ENCODE measurements around the gene CDK15.

Gene CDK15

GRCh38 chr2:201807452-201807999 is 1.2 kb downstream of the CDK15 start (continued):
- TF ChIP-seq YY2 (tag by site-specific recombination; IDR thresholded peaks at IDR 0.05) (no peak), ZBTB21 (tag by site-specific recombination; IDR thresholded peaks at IDR 0.05) (no peak), ZBTB48 (tag by site-specific recombination; IDR thresholded peaks at IDR 0.05) (no peak), PRDM1 (tag by site-specific recombination; IDR thresholded peaks at IDR 0.05) (peak; percentile 81), TCF7L2 (IDR thresholded peaks at IDR 0.05; ENCODE audit: borderline replicate concordance, low read depth, low read length) (no peak), ZNF341 (tag by site-specific recombination; IDR thresholded peaks at IDR 0.05; ENCODE audit: low read depth) (peak; percentile 31; the same call in 1 of the 2 replicates), ZFP41 (tag by site-specific recombination; IDR thresholded peaks at IDR 0.05; ENCODE audit: borderline replicate concordance) (no peak), ZNF223 (tag by site-specific recombination; IDR thresholded peaks at IDR 0.05) (no peak), ZNF148 (tag by site-specific recombination; IDR thresholded peaks at IDR 0.05; ENCODE audit: borderline replicate concordance) (no peak), ZNF513 (tag by site-specific recombination; IDR thresholded peaks at IDR 0.05) (no peak), HOXC10 (CRISPR knock-in tag; IDR thresholded peaks at IDR 0.05) (no peak), ZNF580 (tag by site-specific recombination; IDR thresholded peaks at IDR 0.05) (no peak), BCL11A (tag by site-specific recombination; IDR thresholded peaks at IDR 0.05; ENCODE audit: low read depth) (no peak), ZNF335 (tag by site-specific recombination; conservative IDR thresholded peaks at IDR 0.05) (peak; percentile 60; the same call in 1 of the 2 replicates), ZBTB20 (tag by site-specific recombination; IDR thresholded peaks at IDR 0.05) (no peak), ZBTB1 (tag by site-specific recombination; IDR thresholded peaks at IDR 0.05) (no peak), ZNF37A (tag by site-specific recombination; IDR thresholded peaks at IDR 0.05) (no peak), ZNF677 (tag by site-specific recombination; IDR thresholded peaks at IDR 0.05) (no peak), ZNF664 (tag by site-specific recombination; IDR thresholded peaks at IDR 0.05) (no peak), ZNF394 (tag by site-specific recombination; IDR thresholded peaks at IDR 0.05; ENCODE audit: borderline replicate concordance) (peak; percentile 84), ZNF514 (tag by site-specific recombination; IDR thresholded peaks at IDR 0.05) (no peak), ZNF621 (tag by site-specific recombination; IDR thresholded peaks at IDR 0.05) (no peak), GLI2 (tag by site-specific recombination; IDR thresholded peaks at IDR 0.05; ENCODE audit: borderline replicate concordance, low read depth) (no peak), ZNF544 (tag by site-specific recombination; IDR thresholded peaks at IDR 0.05) (no peak), ZNF48 (tag by site-specific recombination; IDR thresholded peaks at IDR 0.05) (no peak), ZBTB8A (tag by site-specific recombination; IDR thresholded peaks at IDR 0.05) (no peak), ZNF660 (tag by site-specific recombination; IDR thresholded peaks at IDR 0.05) (peak; percentile 80), SP2 (tag by site-specific recombination; IDR thresholded peaks at IDR 0.05) (no peak), ZNF114 (tag by site-specific recombination; IDR thresholded peaks at IDR 0.05) (no peak), ZNF324 (tag by site-specific recombination; IDR thresholded peaks at IDR 0.05) (no peak), ZNF626 (tag by site-specific recombination; IDR thresholded peaks at IDR 0.05) (no peak)
- TF ChIP-seq, protein P1, sequence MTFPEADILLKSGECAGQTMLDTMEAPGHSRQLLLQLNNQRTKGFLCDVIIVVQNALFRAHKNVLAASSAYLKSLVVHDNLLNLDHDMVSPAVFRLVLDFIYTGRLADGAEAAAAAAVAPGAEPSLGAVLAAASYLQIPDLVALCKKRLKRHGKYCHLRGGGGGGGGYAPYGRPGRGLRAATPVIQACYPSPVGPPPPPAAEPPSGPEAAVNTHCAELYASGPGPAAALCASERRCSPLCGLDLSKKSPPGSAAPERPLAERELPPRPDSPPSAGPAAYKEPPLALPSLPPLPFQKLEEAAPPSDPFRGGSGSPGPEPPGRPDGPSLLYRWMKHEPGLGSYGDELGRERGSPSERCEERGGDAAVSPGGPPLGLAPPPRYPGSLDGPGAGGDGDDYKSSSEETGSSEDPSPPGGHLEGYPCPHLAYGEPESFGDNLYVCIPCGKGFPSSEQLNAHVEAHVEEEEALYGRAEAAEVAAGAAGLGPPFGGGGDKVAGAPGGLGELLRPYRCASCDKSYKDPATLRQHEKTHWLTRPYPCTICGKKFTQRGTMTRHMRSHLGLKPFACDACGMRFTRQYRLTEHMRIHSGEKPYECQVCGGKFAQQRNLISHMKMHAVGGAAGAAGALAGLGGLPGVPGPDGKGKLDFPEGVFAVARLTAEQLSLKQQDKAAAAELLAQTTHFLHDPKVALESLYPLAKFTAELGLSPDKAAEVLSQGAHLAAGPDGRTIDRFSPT (tag by site-specific recombination; IDR thresholded peaks at IDR 0.05) = 0 out of 2 replicates have a peak, but pooled peaks have one; percentile 9
- TF ChIP-seq, protein P2, sequence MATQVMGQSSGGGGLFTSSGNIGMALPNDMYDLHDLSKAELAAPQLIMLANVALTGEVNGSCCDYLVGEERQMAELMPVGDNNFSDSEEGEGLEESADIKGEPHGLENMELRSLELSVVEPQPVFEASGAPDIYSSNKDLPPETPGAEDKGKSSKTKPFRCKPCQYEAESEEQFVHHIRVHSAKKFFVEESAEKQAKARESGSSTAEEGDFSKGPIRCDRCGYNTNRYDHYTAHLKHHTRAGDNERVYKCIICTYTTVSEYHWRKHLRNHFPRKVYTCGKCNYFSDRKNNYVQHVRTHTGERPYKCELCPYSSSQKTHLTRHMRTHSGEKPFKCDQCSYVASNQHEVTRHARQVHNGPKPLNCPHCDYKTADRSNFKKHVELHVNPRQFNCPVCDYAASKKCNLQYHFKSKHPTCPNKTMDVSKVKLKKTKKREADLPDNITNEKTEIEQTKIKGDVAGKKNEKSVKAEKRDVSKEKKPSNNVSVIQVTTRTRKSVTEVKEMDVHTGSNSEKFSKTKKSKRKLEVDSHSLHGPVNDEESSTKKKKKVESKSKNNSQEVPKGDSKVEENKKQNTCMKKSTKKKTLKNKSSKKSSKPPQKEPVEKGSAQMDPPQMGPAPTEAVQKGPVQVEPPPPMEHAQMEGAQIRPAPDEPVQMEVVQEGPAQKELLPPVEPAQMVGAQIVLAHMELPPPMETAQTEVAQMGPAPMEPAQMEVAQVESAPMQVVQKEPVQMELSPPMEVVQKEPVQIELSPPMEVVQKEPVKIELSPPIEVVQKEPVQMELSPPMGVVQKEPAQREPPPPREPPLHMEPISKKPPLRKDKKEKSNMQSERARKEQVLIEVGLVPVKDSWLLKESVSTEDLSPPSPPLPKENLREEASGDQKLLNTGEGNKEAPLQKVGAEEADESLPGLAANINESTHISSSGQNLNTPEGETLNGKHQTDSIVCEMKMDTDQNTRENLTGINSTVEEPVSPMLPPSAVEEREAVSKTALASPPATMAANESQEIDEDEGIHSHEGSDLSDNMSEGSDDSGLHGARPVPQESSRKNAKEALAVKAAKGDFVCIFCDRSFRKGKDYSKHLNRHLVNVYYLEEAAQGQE (tag by site-specific recombination; IDR thresholded peaks at IDR 0.05) = no peak

Measured in HEK293 (cell line).